IPS DF 6.9 (cell line): Measurements from ENCODE around the gene ROBO4.

Experiments
- DNase-seq: peaks from one replicate; pipeline ENCODE4 v3.0.0-alpha.2; 2013; ENCODE audit warnings: low read depth, low spot score
- H3K27ac ChIP-seq: one replicate; pipeline ENCODE4 v1.5.1; 2013; ENCODE audit warnings: low read length, control low read depth
- H3K27me3 ChIP-seq: 2 replicates; pipeline ENCODE4 v1.6.1; 2013; ENCODE audit warnings: mild to moderate bottlenecking, low read length; ENCODE audit not compliant: control insufficient read depth, insufficient read depth
- H3K36me3 ChIP-seq: 2 replicates; pipeline ENCODE4 v1.6.1; 2013; ENCODE audit warnings: low read length; ENCODE audit not compliant: control insufficient read depth, insufficient read depth
- H3K4me1 ChIP-seq: 2 replicates; pipeline ENCODE4 v1.6.1; 2013; ENCODE audit warnings: low read length; ENCODE audit not compliant: control insufficient read depth, insufficient read depth
- H3K4me3 ChIP-seq: 2 replicates; pipeline ENCODE4 v1.5.1; 2013; ENCODE audit warnings: mild to moderate bottlenecking, low read length
- H3K9me3 ChIP-seq: 2 replicates; pipeline ENCODE4 v1.6.1; 2013; ENCODE audit warnings: low read length, inconsistent platforms; ENCODE audit not compliant: control insufficient read depth, insufficient read depth
- WGBS: extraction: QIAGEN DNeasy Blood & Tissue Kit; methylation state at CpG from one replicate; pipeline ENCODE4 v1.1.7; 2013; ENCODE audit warnings: mixed read lengths, missing lambda C conversion rate; ENCODE audit not compliant: insufficient read length, insufficient coverage; 5-methylcytosine and 5-hydroxymethylcytosine counted together

Gene ROBO4

DNA sequence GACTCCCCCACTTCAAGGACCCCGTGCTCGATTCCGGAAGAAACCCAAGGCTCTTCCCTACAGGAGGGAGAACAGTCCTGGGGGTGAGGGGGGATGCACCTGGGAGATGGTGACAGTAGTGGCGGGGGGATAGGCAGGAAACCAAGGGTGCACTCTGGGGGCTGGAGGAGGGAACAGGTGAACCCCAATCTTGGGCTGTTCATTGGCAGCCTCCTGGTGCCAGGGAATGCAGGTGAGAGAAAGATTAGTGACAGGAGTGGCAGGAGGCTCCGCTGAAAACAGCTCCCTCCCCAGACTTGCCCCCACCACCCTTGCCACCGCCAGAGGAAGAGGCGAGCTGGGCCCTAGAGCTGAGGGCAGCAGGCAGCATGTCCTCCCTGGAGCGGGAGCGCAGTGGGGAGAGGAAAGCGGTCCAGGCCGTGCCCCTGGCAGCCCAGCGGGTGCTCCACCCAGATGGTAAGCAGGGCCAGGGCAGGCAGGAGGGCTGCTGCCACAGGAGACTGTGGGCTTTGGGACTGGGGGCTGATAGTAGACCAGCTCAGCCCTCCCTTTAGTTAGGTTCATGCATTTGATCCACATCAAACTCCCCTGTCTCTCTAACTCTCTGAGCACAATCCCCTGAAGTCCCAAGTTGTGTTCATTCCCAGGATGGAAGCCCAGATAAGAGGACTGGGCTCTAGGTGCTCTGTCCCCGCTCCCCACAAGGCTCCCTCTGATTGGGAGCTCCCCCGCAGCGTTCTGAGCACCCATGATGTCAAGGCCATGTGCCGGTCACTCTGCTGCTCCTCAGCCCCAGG, 18.0 kb downstream of the ROBO4 start:
- Histone ChIP-seq H3K27me3 (peaks cover 5% of the 10 kb centered on the region; the same call in 1 of the 2 replicates), H3K4me1 (peaks cover 5% of the 10 kb centered on the region), H3K9me3 (no peaks in the 10 kb centered on the region), H3K4me3 (no peak overlapping the region), H3K27ac (no peak overlapping the region), H3K36me3 (no peaks in the 10 kb centered on the region)
- DNase-seq: no peak
- no CpG with 5 or more reads among the region's 16 CpGs for WGBS

DNA sequence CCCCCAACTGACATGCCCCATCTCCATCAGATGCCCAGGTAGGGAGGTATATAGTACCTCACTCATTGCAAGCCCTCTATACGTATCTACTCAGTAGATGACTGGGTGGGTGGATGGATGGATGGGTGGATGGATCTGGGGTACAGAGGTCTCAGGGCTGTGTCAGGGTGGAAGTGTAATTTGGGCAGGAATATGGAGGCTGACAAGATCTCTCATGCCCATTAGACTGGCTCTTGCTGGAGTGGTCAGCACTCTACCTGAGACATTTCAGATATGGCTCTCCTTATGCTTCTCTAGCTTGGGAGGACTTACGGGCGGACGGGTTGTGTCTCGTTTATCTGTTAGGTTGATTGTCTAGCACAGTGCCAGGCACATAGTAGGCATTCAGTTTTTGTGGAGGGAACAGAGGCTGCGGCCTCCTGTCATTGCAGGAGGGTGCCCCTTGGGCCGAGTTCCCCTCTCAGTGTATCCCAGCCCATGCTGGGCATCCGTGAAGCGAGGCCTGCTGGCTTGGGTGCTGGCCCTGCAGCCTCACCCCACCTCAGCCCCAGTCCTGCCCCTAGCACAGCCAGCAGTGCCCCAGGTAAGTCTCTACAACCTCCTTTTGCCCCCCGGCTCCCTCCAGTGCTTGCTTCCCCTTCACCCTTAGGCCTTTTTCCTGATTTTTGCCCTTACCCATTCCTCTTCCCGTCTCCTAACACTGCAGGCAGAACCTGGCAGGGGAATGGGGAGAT, 18.7 kb downstream of the ROBO4 start:
- H3K36me3 ChIP-seq: no peaks in the 10 kb centered on the region
- H3K9me3 ChIP-seq: no peaks in the 10 kb centered on the region
- H3K27me3 ChIP-seq: peaks cover 7% of the 10 kb centered on the region; the same call in 1 of the 2 replicates
- no peak overlapping the region for H3K4me3 ChIP-seq
- peaks cover 5% of the 10 kb centered on the region for H3K4me1 ChIP-seq
- no peak overlapping the region for H3K27ac ChIP-seq
- WGBS: no CpG with 5 or more reads among the region's 11 CpGs
- no peak for DNase-seq

DNA sequence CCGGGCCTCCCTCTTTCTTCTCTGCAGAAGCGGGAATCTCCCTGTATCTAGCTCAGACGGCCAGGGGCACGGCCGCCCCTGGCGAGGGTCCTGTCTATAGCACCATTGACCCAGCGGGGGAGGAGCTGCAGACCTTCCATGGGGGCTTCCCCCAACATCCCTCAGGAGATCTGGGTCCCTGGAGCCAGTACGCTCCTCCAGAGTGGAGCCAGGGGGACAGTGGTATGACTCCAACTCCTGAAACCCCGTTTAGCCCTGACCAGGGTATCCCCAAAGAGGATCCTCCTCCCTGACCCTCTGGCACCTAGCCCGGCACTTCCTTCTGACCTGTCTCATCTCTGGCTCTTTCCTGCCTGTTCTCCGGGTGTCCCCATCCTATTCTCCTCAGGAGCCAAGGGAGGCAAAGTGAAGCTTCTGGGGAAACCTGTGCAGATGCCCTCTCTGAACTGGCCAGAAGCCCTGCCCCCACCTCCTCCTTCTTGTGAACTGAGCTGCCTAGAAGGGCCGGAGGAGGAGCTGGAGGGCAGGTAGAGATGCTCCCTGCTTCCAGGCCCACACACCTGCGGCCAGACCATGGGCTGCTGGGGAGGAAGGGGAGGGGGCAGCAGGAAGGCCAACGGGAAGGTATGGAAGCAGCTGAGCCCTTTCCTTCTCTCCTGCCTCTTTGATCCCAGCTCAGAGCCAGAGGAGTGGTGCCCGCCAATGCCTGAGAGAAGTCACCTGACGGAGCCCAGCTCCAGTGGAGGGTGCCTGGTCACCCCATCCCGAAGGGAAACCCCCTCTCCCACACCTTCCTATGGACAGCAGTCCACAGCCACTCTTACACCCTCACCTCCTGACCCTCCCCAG, 19.5 kb downstream of the ROBO4 start:
- no peak overlapping the region for H3K27ac ChIP-seq
- H3K27me3 ChIP-seq: peaks cover 7% of the 10 kb centered on the region; the same call in 1 of the 2 replicates
- no peaks in the 10 kb centered on the region for H3K9me3 ChIP-seq
- H3K36me3 ChIP-seq: no peaks in the 10 kb centered on the region
- no CpG with 5 or more reads among the region's 17 CpGs for WGBS
- H3K4me1 ChIP-seq: peaks cover 5% of the 10 kb centered on the region
- no peak for DNase-seq
- no peak overlapping the region for H3K4me3 ChIP-seq

DNA sequence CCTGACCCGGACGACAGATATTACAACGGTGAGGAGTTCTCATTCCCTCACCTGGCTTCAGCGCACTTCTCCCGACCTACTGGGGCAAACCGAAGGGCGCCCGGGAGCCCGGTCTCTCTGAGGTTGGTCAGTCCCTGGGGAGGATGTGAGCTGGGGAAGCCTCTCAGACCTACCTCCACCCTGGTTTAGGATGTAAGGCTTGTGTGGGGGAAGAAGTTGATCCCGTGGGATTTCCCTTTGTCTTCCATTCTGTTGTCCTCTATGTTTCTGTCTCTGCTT, 20.1 kb downstream of the ROBO4 start:
- Histone ChIP-seq H3K4me3 (no peak overlapping the region), H3K9me3 (no peaks in the 10 kb centered on the region), H3K36me3 (no peaks in the 10 kb centered on the region), H3K27ac (no peak overlapping the region), H3K4me1 (peaks cover 5% of the 10 kb centered on the region), H3K27me3 (peaks cover 7% of the 10 kb centered on the region; the same call in 1 of the 2 replicates)
- WGBS: no CpG with 5 or more reads among the region's 10 CpGs
- no peak for DNase-seq

DNA sequence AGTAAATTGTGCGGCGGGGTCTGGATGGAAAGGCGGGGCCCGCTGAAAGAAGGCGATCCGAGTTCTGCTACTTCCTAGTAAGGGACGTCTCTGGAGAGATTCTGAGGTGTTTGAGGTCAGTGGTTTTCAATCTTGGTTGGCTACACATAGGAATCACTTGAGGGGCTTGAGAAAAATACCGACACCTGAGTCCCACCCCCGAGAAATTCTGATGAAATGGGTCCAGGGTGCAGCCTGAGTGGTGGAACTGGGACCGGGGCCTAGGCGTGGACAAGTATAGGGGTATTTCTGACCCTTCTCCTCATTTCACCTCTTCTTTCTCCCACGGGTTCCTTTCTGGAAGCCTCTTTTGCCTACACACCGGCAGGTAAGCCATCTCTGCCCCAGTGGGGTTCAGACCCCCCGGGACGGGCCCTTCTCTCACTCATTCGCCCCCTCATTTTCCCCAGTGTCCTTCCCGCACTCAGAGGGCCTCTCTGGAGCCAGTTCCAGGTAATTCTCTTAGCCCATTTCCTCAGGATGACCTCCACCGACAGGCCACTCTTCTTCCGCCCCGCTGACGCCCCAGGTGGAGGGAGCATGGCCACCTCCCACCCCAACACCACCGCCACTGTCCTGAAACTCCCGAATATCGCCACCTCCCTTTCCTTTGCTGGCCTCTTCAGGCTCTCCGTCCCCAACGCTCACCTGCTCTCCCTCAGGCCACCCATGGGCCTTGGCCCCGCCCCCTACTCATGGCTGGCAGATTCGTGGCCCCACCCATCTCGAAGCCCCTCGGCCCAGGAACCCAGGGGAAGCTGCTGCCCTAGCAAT, 20.6 kb downstream of the ROBO4 start:
- DNase-seq: no peak
- no peaks in the 10 kb centered on the region for H3K9me3 ChIP-seq
- H3K4me1 ChIP-seq: peaks cover 5% of the 10 kb centered on the region
- no CpG with 5 or more reads among the region's 30 CpGs for WGBS
- H3K4me3 ChIP-seq: peak overlapping the region; percentile 48; the same call in 1 of the 2 replicates
- H3K27me3 ChIP-seq: peaks cover 10% of the 10 kb centered on the region; the same call in 1 of the 2 replicates
- H3K36me3 ChIP-seq: no peaks in the 10 kb centered on the region
- H3K27ac ChIP-seq: no peak overlapping the region

DNA sequence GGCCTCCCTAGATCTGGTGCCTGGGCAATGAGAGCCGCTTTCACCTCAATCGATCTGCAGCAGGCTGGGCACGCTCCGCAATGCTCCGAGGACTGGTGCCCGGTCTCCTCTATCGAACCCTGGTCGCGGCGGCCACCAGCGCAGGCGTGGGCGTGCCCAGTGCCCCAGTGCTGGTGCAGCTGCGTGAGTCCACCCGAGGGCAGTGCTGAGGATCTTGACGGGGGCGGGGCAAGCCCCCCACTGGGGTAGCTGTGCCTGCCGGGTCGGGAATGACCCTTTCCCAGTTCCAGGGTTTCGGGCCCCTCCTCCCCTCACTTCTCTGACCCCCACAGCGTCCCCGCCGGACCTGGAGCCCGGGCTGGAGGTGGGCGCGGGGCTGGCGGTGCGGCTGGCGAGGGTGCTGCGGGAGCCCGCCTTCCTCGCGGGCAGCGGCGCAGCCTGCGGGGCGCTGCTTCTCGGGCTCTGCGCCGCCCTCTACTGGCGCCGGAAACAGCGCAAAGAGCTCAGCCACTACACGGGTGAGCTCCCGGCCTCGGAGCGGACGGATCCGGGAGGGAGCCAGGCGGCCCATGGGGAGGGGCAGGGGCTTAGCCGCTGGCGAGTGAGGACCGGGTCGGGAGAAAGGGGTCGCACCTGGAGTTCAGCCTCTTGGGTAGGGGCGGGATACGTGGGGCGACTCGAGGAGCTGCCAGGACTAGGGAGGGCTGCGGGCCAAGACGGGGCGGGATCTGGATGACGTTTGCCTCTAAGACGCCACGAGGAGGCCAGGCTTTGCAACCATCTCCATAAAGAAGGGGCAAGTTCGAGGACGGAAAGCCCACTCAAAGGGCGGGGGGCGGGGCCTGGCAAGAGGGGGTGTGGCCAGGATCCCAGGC, 21.5 kb downstream of the ROBO4 start:
- peak; percentile 76 for DNase-seq
- H3K27me3 ChIP-seq: peaks cover 12% of the 10 kb centered on the region; the same call in 1 of the 2 replicates
- H3K4me1 ChIP-seq: peaks cover 5% of the 10 kb centered on the region
- H3K4me3 ChIP-seq: peak overlapping the region; percentile 48; the same call in 1 of the 2 replicates
- no peaks in the 10 kb centered on the region for H3K9me3 ChIP-seq
- no peaks in the 10 kb centered on the region for H3K36me3 ChIP-seq
- H3K27ac ChIP-seq: no peak overlapping the region
- WGBS: no CpG with 5 or more reads among the region's 69 CpGs

DNA sequence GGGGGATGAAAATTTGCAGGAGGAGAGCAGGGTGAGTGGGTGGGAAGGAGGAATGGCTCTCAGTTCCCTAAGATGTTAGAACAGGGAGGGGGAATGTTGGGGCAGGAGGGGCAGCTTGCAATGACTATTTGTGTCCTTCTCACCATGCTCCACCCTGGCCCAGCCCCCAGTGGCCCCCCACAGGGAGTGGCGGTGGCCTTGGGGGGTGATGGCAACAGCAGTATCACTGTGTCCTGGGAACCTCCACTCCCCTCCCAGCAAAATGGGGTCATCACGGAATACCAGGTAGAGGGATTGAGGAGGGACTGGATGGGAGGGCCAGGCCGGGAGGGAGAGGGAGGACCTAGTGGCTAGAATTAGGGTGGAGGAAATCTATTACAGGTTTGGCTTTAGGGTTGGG, 22.3 kb downstream of the ROBO4 start:
- no peaks in the 10 kb centered on the region for H3K36me3 ChIP-seq
- peaks cover 5% of the 10 kb centered on the region for H3K4me1 ChIP-seq
- H3K4me3 ChIP-seq: no peak overlapping the region; the same call in 1 of the 2 replicates
- no peaks in the 10 kb centered on the region for H3K9me3 ChIP-seq
- no CpG with 5 or more reads among the region's 3 CpGs for WGBS
- peaks cover 18% of the 10 kb centered on the region for H3K27me3 ChIP-seq
- H3K27ac ChIP-seq: no peak overlapping the region
- DNase-seq: no peak

DNA sequence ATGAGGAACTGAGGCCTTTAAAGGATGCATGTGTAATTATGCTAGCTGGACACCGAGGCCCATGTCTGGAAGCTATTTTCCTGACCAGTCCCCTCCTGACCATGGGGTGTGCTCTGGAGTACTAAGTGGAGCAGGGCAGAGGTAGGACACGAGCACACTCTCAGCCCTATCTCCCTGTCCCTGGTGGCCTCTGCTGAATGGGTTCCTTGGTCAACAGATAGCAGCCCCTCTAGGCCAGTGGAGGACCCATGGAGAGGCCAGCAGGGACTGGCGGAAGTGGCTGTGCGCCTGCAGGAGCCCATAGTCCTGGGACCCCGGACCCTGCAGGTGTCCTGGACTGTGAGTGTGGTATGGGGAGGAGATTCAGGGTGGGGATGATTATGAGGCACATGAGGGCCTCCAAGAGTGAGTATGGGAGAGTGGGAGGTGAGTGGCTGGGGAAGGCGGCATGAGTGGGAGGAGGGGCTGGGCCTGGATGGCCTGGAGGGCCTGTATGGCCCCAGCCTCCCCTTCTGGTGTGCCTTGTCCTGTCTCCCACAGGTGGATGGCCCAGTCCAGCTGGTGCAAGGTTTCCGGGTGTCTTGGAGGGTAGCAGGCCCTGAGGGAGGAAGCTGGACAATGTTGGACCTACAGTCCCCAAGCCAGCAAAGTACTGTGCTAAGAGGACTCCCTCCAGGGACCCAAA, 23.0 kb downstream of the ROBO4 start:
- no peaks in the 10 kb centered on the region for H3K9me3 ChIP-seq
- H3K36me3 ChIP-seq: no peaks in the 10 kb centered on the region
- no CpG with 5 or more reads among the region's 7 CpGs for WGBS
- peaks cover 5% of the 10 kb centered on the region for H3K4me1 ChIP-seq
- H3K4me3 ChIP-seq: no peak overlapping the region
- DNase-seq: no peak
- peaks cover 25% of the 10 kb centered on the region for H3K27me3 ChIP-seq
- H3K27ac ChIP-seq: no peak overlapping the region

DNA sequence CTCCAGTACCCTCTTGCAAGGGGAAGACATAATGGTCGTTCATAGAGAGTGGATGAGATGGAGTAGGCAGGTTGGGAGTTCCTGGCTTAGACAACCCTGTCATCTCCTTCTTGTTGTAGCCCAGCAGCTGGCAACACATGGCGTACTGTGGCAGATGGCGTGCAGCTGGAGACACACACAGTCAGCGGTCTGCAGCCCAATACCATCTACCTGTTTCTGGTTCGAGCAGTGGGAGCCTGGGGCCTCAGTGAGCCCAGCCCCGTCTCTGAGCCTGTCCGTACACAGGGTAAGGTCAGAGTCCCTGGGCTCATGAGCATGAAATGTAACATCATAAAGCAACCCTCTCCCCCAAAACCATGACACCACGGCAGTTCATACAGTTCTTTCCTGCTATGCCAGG, 23.7 kb downstream of the ROBO4 start:
- Histone ChIP-seq H3K36me3 (no peaks in the 10 kb centered on the region), H3K4me3 (no peak overlapping the region), H3K27ac (no peak overlapping the region), H3K4me1 (peaks cover 5% of the 10 kb centered on the region), H3K9me3 (no peaks in the 10 kb centered on the region), H3K27me3 (peaks cover 33% of the 10 kb centered on the region)
- no CpG with 5 or more reads among the region's 8 CpGs for WGBS
- no peak for DNase-seq
